ENCODE measurements around the gene SORCS1. TPM values are rescaled to one million over a fixed set of nuclear protein-coding genes. Genes with fewer than 3 reads are reported as not detected.
A peak's percentile ranks its signal among the peaks of the same experiment; 100 is the strongest.

SORCS1 gene
- total and polyA plus RNA-seq, 4 donors, result 0.04 to 3.5 (median 0.05) TPM

DNA sequence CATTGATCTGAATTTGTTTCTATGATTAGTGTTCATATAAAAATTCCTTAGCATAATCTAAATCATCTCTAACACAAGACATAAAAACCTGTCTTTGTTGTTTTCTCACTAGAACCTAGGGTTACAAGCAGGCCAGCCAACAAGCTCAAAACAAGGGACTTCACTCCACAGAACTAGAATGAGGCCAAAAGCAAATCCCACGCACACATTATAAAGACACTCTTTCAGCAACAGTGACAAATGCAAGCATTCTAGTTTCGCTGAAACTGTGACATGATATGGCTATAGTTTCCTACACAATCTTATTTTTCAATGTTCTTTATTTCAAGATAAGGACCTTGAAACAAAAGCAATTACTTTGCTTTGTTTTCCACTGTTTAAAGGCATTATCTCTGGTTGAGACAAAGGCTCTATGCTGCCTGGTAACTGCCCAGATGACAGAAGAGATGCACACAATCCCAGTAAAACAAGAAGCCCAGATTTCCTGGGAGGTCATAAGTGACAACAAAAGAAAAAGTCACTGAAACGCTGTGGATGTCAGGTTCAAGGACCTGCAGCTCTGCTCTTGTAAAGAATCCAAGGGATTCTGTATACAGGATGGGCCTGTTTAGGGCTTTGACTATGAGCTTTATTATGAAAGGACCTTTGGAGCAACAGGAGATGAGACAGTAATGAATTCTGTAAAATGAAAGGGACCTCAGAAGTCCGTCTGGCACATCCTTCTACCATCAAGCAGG, 105.3 kb downstream of the SORCS1 start:
- TF ChIP-seq, protein P1, sequence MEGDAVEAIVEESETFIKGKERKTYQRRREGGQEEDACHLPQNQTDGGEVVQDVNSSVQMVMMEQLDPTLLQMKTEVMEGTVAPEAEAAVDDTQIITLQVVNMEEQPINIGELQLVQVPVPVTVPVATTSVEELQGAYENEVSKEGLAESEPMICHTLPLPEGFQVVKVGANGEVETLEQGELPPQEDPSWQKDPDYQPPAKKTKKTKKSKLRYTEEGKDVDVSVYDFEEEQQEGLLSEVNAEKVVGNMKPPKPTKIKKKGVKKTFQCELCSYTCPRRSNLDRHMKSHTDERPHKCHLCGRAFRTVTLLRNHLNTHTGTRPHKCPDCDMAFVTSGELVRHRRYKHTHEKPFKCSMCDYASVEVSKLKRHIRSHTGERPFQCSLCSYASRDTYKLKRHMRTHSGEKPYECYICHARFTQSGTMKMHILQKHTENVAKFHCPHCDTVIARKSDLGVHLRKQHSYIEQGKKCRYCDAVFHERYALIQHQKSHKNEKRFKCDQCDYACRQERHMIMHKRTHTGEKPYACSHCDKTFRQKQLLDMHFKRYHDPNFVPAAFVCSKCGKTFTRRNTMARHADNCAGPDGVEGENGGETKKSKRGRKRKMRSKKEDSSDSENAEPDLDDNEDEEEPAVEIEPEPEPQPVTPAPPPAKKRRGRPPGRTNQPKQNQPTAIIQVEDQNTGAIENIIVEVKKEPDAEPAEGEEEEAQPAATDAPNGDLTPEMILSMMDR (IDR thresholded peaks at IDR 0.05; ENCODE audit: control extremely low read depth, extremely low read depth), result no peak
- WGBS, 2 donors, result 70 to 88% methylated on average over 4 of the region's 4 CpGs
- DNase-seq (no peak), ATAC-seq (ENCODE audit: insufficient read depth, low FRiP score) (no peak)
- Histone ChIP-seq H3K27ac (ENCODE audit: low read depth in 1 of 2, low read length in 1 of 2) (no peak overlapping the region), H3K27me3 (ENCODE audit: control insufficient read depth in 3 of 3, insufficient read depth in 3 of 3, low read length in 2 of 3) (peaks cover 0 to 14% (median 13%) of the 10 kb centered on the region in 3 donors), H3K9me3 (ENCODE audit: control insufficient read depth in 4 of 4, insufficient read depth in 3 of 4, low read length in 3 of 4) (no peaks in the 10 kb centered on the region), H3K4me1 (ENCODE audit: control insufficient read depth in 5 of 5, insufficient read depth in 5 of 5, low read length in 5 of 5) (peaks cover 0 to 21% (median 5%) of the 10 kb centered on the region in 5 donors), H3K4me3 (no peak overlapping the region), H3K36me3 (ENCODE audit: control insufficient read depth in 4 of 4, insufficient read depth in 4 of 4, low read length in 4 of 4) (no peaks in the 10 kb centered on the region), H3K9ac (ENCODE audit: insufficient read depth in 1 of 2, low read length in 2 of 2) (no peak overlapping the region)

DNA sequence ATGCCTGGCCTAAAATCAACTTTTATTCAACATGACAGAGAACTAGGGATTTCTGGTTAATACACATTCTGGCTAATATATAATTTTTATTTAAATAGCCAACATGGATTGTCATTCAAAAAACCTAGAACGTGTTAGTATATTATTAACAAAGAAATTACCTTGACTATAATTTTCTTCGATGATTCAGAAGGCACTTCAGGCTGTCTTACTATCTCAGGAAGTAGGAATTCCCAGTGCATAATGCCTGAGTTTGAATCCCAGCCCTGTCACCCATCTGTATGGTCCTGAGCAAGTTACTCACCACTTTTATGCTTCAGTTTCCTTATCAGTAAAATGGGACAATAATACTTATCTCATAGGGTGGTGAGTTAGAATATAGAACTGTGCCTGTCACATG, 106.2 kb downstream of the SORCS1 start:
- Histone ChIP-seq H3K4me1 (ENCODE audit: control insufficient read depth in 5 of 5, insufficient read depth in 5 of 5, low read length in 5 of 5) (peaks cover 0 to 21% (median 5%) of the 10 kb centered on the region in 5 donors), H3K9ac (ENCODE audit: insufficient read depth in 1 of 2, low read length in 2 of 2) (no peak overlapping the region), H3K27me3 (ENCODE audit: control insufficient read depth in 3 of 3, insufficient read depth in 3 of 3, low read length in 2 of 3) (peaks cover 0 to 18% (median 15%) of the 10 kb centered on the region in 3 donors), H3K4me3 (no peak overlapping the region), H3K27ac (ENCODE audit: low read depth in 1 of 2, low read length in 1 of 2) (no peak overlapping the region), H3K9me3 (ENCODE audit: control insufficient read depth in 4 of 4, insufficient read depth in 3 of 4, low read length in 3 of 4) (no peaks in the 10 kb centered on the region), H3K36me3 (ENCODE audit: control insufficient read depth in 4 of 4, insufficient read depth in 4 of 4, low read length in 4 of 4) (no peaks in the 10 kb centered on the region)
- TF ChIP-seq, protein P1 (IDR thresholded peaks at IDR 0.05; ENCODE audit: control extremely low read depth, extremely low read depth), result no peak
- ATAC-seq (ENCODE audit: insufficient read depth, low FRiP score), result no peak
- WGBS, 2 donors, result 90 to 92% methylated on average over 2 of the region's 2 CpGs
- DNase-seq, result no peak

DNA sequence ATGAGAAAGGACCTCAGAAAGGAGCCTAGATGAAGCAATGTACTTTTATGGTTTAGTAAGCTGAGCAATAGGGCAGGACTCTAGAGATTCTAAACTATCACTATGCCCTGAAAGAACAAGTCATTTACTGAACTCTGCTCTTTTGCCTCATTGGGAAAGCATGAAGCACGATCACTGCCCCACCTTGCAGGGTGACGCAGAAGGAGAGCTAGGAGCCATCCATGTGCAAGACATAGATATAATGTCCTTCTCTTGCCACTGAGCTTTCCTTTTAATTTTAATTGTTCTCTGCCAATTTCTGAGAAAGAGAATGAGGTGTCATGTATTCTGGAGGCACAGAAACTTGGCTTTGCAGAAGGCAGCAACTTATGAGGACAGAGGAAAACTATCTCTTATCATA, 108.3 kb downstream of the SORCS1 start:
- H3K9me3 ChIP-seq (ENCODE audit: control insufficient read depth in 4 of 4, insufficient read depth in 3 of 4, low read length in 3 of 4), result no peaks in the 10 kb centered on the region
- H3K36me3 ChIP-seq (ENCODE audit: control insufficient read depth in 4 of 4, insufficient read depth in 4 of 4, low read length in 4 of 4), result no peaks in the 10 kb centered on the region
- no peak overlapping the region for H3K4me3 ChIP-seq
- peaks cover 0 to 20% (median 15%) of the 10 kb centered on the region in 3 donors for H3K27me3 ChIP-seq (ENCODE audit: control insufficient read depth in 3 of 3, insufficient read depth in 3 of 3, low read length in 2 of 3)
- DNase-seq, result peak; percentile 49 to 85 (median 84)
- H3K9ac ChIP-seq (ENCODE audit: insufficient read depth in 1 of 2, low read length in 2 of 2), result no peak overlapping the region
- no peak overlapping the region for H3K27ac ChIP-seq (ENCODE audit: low read depth in 1 of 2, low read length in 1 of 2)
- peaks cover 0 to 21% (median 5%) of the 10 kb centered on the region in 5 donors for H3K4me1 ChIP-seq (ENCODE audit: control insufficient read depth in 5 of 5, insufficient read depth in 5 of 5, low read length in 5 of 5)
- WGBS, 2 donors, result 67 to 75% methylated on average over 2 of the region's 2 CpGs
- ATAC-seq (ENCODE audit: insufficient read depth, low FRiP score), result no peak
- TF ChIP-seq, protein P1 (IDR thresholded peaks at IDR 0.05; ENCODE audit: control extremely low read depth, extremely low read depth), result no peak

Data from lung (tissue), 12 donors.